GM12878 (cell line): Measurements from ENCODE around the gene ZKSCAN5. TPM values are rescaled to one million over a fixed set of nuclear protein-coding genes. Genes with fewer than 3 reads are reported as not detected.

ENCODE experiments used
- ATAC-seq: fragments of 200-7000 bp; cut with Tn5 transposase; 3 replicates; pipeline ENCODE4 v1.9.1; 2020; ENCODE audit warnings: mild to moderate bottlenecking, moderate library complexity
- BruUV-seq: library from RNA; stranded (reverse); fragments of 400-500 nt; replicated peaks from 2 replicates; lab custom pipeline; 2021; lab: Mats Ljungman, UMichigan
- CTCF ChIA-PET: fragments of 300-600 bp; sonication (Branson Sonifier 250); formaldehyde crosslinking; extraction: SDS; loops from one replicate; lab custom pipeline; 2021; ENCODE audit warnings: inconsistent platforms; lab: Yijun Ruan, JAX
- POLR2A ChIA-PET: fragments of 350-600 bp; formaldehyde crosslinking; extraction: SDS; loops from one replicate; lab custom pipeline; 2021; ENCODE audit warnings: inconsistent platforms; lab: Charles Lee
- RAD21 ChIA-PET: fragments of 300-600 bp; sonication (Branson Sonifier 250); formaldehyde crosslinking; loops from one replicate; lab custom pipeline; 2023; ENCODE audit warnings: antibody characterized with exemption; ENCODE audit not compliant: unreplicated experiment; lab: Charles Lee
- SMC1A ChIA-PET: fragments of 300-600 bp; sonication (Branson Sonifier 250); formaldehyde crosslinking; loops from one replicate; lab custom pipeline; 2023; ENCODE audit not compliant: unreplicated experiment, uncharacterized antibody; lab: Charles Lee
- DNase-seq: peaks from one replicate; pipeline ENCODE4 v3.0.0-alpha.2; 2011; ENCODE audit warnings: low read depth, low spot score
- FAIRE-seq: peaks from 3 replicates; lab custom pipeline; 2011; peaks lifted over from hg19 to GRCh38; lab: Jason Lieb, UNC
- H2AFZ ChIP-seq: 2 replicates; pipeline ENCODE4 v1.6.0; 2011; ENCODE audit warnings: low read depth, low read length, control low read depth; ENCODE audit not compliant: control insufficient read depth
- H3K27ac ChIP-seq: 2 replicates; pipeline ENCODE4 v1.5.1; 2011; ENCODE audit warnings: control low read depth; ENCODE audit not compliant: control insufficient read depth, insufficient read depth
- H3K27me3 ChIP-seq, 2 experiments: replicated peaks in 1 of 2; 2 replicates each; pipeline versions ENCODE4 v1.6.0 to v1.6.1; 2011; ENCODE audit warnings: low read length in 1 of 2; ENCODE audit not compliant: control insufficient read depth in 2 of 2, insufficient read depth in 2 of 2
- H3K36me3 ChIP-seq, 2 experiments: 2 replicates each; pipeline ENCODE4 v1.5.1; 2011; ENCODE audit warnings: low read length in 1 of 2; ENCODE audit not compliant: control insufficient read depth in 2 of 2, insufficient read depth in 2 of 2
- H3K4me1 ChIP-seq: 2 replicates; pipeline ENCODE4 v1.6.1; 2011; ENCODE audit warnings: mild to moderate bottlenecking, low read length, moderate library complexity, mixed read lengths; ENCODE audit not compliant: control insufficient read depth, insufficient read depth
- H3K4me2 ChIP-seq: 2 replicates; pipeline ENCODE4 v1.6.0; 2011; ENCODE audit warnings: control low read depth; ENCODE audit not compliant: control insufficient read depth, insufficient read depth
- H3K4me3 ChIP-seq: fragments of 200-600 bp; sonication (generic); 2 replicates; pipeline ENCODE4 v1.5.1; 2016
- H3K79me2 ChIP-seq: 2 replicates; pipeline ENCODE4 v1.6.0; 2011; ENCODE audit warnings: low read length; ENCODE audit not compliant: control insufficient read depth, insufficient read depth
- H3K9ac ChIP-seq: 2 replicates; pipeline ENCODE4 v1.8.0; 2011; ENCODE audit warnings: low read length, control low read depth, mixed read lengths; ENCODE audit not compliant: control insufficient read depth, insufficient read depth
- H3K9me3 ChIP-seq: replicated peaks from 3 replicates; pipeline ENCODE4 v1.5.1; 2011; ENCODE audit warnings: mild to moderate bottlenecking, low read length; ENCODE audit not compliant: control insufficient read depth, insufficient read depth
- H4K20me1 ChIP-seq: 2 replicates; pipeline ENCODE4 v1.6.0; 2011; ENCODE audit not compliant: control insufficient read depth, insufficient read depth
- CHD4 ChIP-seq: fragments of 200-600 bp; sonication (generic); IDR thresholded peaks from 2 replicates; pipeline ENCODE4 v1.6.1; 2016; ENCODE audit warnings: mild to moderate bottlenecking
- IRF3 ChIP-seq: fragments of 450-650 bp; IDR thresholded peaks from 2 replicates; pipeline ENCODE4 v1.6.1; 2014; ENCODE audit warnings: mild to moderate bottlenecking
- NFIC ChIP-seq: IDR thresholded peaks from 2 replicates; pipeline ENCODE4 v1.6.1; 2012; ENCODE audit warnings: low read depth, mild to moderate bottlenecking, inconsistent platforms, low read length, moderate library complexity
- NFXL1 ChIP-seq: fragments of 450-650 bp; IDR thresholded peaks from 2 replicates; pipeline ENCODE4 v1.6.1; 2017; ENCODE audit warnings: antibody characterized with exemption, mild to moderate bottlenecking, borderline replicate concordance
- RFX5 ChIP-seq: IDR thresholded peaks from 2 replicates; pipeline ENCODE4 v1.6.1; 2011; ENCODE audit warnings: low read depth, low read length, improper control_type of control experiment
- SREBF1 ChIP-seq: IDR thresholded peaks from 2 replicates; pipeline ENCODE4 v1.6.1; 2012; ENCODE audit warnings: mild to moderate bottlenecking, low read length
- SRF ChIP-seq, 2 experiments: IDR thresholded peaks; 2 replicates each; pipeline ENCODE4 v1.6.1; 2011; ENCODE audit warnings: low read depth in 2 of 2, low read length in 2 of 2, mild to moderate bottlenecking in 1 of 2, moderate library complexity in 1 of 2
- TARDBP ChIP-seq: IDR thresholded peaks from 2 replicates; pipeline ENCODE4 v1.6.1; 2016; ENCODE audit warnings: borderline replicate concordance
- YBX1 ChIP-seq: fragments of 450-650 bp; IDR thresholded peaks from 2 replicates; pipeline ENCODE4 v1.6.1; 2016; ENCODE audit warnings: antibody characterized with exemption
- ZNF622 ChIP-seq: fragments of 450-650 bp; IDR thresholded peaks from 2 replicates; pipeline ENCODE4 v1.6.1; 2017; ENCODE audit warnings: mild to moderate bottlenecking, inconsistent platforms
- WGBS: methylation state at CpG from one replicate; pipeline ENCODE4 v1.1.6; 2016; ENCODE audit warnings: low lambda C conversion rate; ENCODE audit not compliant: insufficient replicate concordance, insufficient coverage; ENCODE audit errors: missing lambda C conversion rate; 5-methylcytosine and 5-hydroxymethylcytosine counted together
- in situ Hi-C: fragments of 300-500 bp; cut with MboI; formaldehyde crosslinking; loops from 9 replicates; pipeline ENCODE4 v1.14.3; 2018; ENCODE audit warnings: mixed read lengths
- intact Hi-C: fragments of 100-400 bp; cut with micrococcal nuclease; formaldehyde crosslinking; loops from one replicate; pipeline ENCODE4 v1.14.2; 2022; ENCODE audit not compliant: unreplicated experiment
- polyA plus RNA-seq, 11 experiments: library from polyadenylated mRNA; depleted of rRNA in 4 of 11; unstranded in 6 of 11; stranded (reverse) in 5 of 11; fragments of >200 nt; fragmentation: Nextera tagmentation in 4 of 11; fragmentation: Illumina TruSeq in 1 of 11; extraction: Ambion mirVana in 4 of 11; extraction: Trizol in 1 of 11; gene quantifications; 1 replicate in 1 of 11; 2 replicates in 10 of 11; pipeline versions ENCODE4 v1.2.1 to v1.2.3, GENCODE V29; 2011 to 2016; ENCODE audit warnings: inconsistent platforms in 2 of 11, missing spikeins in 2 of 11, low read depth in 1 of 11
- total RNA-seq, 4 experiments: library from RNA; depleted of rRNA in 3 of 4; stranded (reverse); fragments of >200 nt in 3 of 4; fragmentation: Illumina TruSeq in 1 of 4; extraction: Trizol in 1 of 4; gene quantifications; 2 replicates each; pipeline versions ENCODE4 v1.2.1 to v1.2.3, GENCODE V29; 2013 to 2021

ZKSCAN5 gene
- total and polyA plus RNA-seq, 10 of the 15 experiments (the other 5 are each of a cell fraction or from before 2014, with no cell fraction given) = 2.5 to 10.1 (median 7.7) TPM

- TF ChIP-seq YBX1 (no peak), SRF (IDR thresholded peaks at IDR 0.05; ENCODE audit: low read depth in 2 of 2, low read length in 2 of 2) (no peak)
Measured at GRCh38 chr7:99541212-99541611, 36.8 kb downstream of the ZKSCAN5 start (continued).

- no peak for TF ChIP-seq ZNF622
- no peak for TF ChIP-seq CHD4
- no peak for TF ChIP-seq SREBF1
- no peak for TF ChIP-seq IRF3
- TF ChIP-seq TARDBP = no peak
- TF ChIP-seq NFIC = no peak
- no peak for TF ChIP-seq RFX5
- no peak for TF ChIP-seq NFXL1
- Histone ChIP-seq H3K79me2 (no peaks in the 10 kb centered on the region), H4K20me1 (no peaks in the 10 kb centered on the region), H3K4me3 (no peak overlapping the region), H3K4me2 (no peak overlapping the region), H3K27me3 (no peaks in the 10 kb centered on the region), H3K9me3 (peaks cover 6% of the 10 kb centered on the region; the same call in 2 of the 3 replicates), H3K9ac (no peak overlapping the region), H3K4me1 (no peaks in the 10 kb centered on the region), H3K27ac (no peak overlapping the region), H2AFZ (no peak overlapping the region), H3K36me3 (no peaks in the 10 kb centered on the region)
- SMC1A ChIA-PET = no interaction called here
- DNase-seq = no peak
- no peak for FAIRE-seq
- no TSS peak for BruUV-seq
- WGBS = 96% methylated on average over 28 of the region's 34 CpGs
- in situ Hi-C loops = no loop called here
- ATAC-seq = no peak
- CTCF ChIA-PET = no interaction called here
- POLR2A ChIA-PET = no interaction called here
- RAD21 ChIA-PET = no interaction called here
- intact Hi-C loops = no loop called here
Measured at GRCh38 chr7:99543081-99543671, 38.7 kb downstream of the ZKSCAN5 start.
